Erythroblast (primary cell): ENCODE data around the gene ARMC9.

Experiments used
- GATA1 ChIP-seq: IDR thresholded peaks from 2 replicates; pipeline ENCODE4 v1.6.1; 2011; ENCODE audit warnings: low read depth, mild to moderate bottlenecking, control low read depth, low read length, moderate library complexity
- POLR2A ChIP-seq: IDR thresholded peaks from 2 replicates; pipeline ENCODE4 v1.6.1; 2011; ENCODE audit warnings: mild to moderate bottlenecking, low read length

- TF ChIP-seq POLR2A, result no peak
- no peak for TF ChIP-seq GATA1
Observed at GRCh38 chr2:231351648-231352047, 153.2 kb downstream of the ARMC9 start.
